Measurements from ENCODE around the gene TTLL12.

DNA sequence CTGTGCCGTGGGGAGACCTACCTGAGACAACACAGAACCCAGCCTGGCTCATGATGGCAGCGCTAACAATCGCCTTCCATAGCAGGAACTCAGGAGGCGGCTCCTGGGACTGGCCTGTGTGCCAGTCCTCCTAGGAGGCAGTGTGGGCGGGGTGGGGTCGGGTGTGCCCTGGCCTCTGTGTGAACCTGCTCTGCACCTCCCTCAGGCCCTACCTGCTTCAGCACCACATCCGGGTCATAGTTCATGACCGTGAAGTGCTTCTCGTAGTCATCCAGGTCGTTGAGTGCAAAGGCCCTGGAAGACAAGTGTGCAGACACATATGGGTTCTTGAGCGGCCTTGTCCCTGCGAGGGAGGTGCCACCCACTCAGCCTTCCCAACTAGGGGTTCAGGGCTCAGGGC lies 15.3 kb downstream of the TTLL12 start:
- no peak for TF ChIP-seq CTCF (IDR thresholded peaks at IDR 0.05; ENCODE audit: low read depth, low read length)
- no peak for TF ChIP-seq EZH2phosphoT487 (IDR thresholded peaks at IDR 0.05; ENCODE audit: low read depth)
